NCI-H748 treated with DMSO at 0.1 percent for 48 hours (cell line): ENCODE results near the gene DPM2.
A peak's percentile ranks its signal among the peaks of the same experiment; 100 is the strongest.

Experiments
- DNase-seq: peaks from one replicate; lab custom pipeline; 2025; lab: John Stamatoyannopoulos, UW

Gene DPM2

DNA sequence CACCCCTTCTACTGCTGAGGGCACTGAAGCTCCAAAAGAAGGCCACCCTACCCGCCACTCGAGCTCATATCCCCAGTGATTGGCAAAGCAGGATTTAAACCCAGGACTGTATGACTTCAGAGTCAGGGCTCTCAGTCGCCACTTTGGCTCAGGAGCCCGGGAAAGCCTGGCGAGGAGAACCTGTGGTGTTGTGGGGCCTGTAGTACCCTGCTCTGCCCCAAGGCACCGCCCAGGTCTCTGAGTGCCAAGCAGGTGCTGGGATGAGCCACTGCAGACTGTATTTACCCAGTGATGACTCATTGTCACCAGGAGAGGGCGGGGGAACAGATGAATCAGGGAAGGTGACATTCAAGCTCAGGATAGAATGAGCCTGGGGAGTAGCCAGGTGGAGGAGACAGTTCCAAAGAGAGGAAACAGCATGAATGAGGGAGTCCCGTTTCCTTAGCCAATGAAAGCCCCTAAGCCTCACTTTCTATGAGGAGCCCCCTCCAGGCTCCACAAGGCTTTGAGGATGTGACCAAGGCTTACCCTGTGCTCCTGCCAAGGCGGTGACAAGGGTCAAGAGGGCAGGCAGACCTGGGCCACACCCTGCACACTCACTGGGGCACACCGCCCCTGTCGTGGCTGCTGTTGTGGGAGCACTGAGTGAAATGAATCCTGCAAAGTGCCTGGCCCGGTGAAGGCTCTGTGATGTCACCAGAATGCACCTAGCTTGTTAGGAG is 17.8 kb upstream of the DPM2 start:
- DNase-seq: peak; percentile 91

DNA sequence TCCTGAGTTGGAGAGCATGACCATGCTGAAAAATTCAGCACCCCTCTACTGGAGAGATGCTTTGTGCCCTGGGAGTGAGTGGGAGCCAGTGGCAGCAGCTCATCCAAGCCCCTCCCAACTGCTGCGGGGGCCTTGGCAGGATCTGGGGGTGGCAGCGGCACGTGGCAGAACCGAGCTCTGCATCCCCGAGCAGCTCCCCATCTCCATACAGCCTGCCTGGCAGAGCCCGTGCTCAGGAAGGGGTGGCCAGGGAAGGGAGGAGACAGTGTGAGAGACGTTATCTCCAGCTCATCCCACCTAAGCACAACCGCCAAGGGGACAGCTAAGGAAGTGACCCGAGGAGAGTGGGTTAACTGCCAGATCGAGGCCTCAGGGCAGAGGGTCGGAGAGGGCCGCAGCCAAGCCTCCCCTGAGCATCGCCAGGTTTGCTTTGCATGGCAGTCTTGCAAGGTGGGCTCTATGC is 17.2 kb upstream of the DPM2 start:
- no peak for DNase-seq

DNA sequence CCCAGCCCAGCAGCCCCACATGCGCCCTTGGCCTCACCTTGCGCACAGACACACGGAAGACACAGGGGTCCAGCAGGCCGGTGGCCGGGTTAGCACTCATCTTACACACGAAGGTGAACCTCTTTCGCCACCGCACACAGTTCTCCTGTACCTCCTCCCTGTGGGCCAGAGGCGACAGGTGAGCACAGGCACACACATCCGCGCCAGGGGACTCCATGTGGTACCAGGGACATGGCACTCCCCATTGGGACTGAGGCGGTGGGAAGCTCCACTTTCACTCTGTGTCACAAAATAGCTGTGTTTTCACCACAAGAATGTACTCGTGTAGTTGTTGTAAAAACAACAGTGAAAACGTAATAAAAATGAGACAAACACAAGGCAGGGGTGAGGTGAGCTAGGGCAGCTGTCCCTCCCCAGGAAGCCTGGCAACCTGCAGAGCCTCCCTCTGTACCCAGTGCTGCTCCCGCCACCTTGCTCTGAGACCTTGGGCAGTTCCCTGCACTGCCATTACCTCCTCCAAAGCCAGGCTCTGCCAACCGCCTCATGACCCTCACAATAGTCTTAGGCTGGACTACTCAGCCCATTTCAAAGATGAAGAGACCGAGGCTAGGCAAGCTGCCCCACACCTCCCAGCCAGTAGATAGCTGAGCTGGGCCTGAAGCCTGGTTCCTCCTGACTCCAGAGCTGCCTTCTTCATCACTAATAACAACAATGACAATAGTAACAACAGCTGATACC is 16.3 kb upstream of the DPM2 start:
- DNase-seq: no peak

DNA sequence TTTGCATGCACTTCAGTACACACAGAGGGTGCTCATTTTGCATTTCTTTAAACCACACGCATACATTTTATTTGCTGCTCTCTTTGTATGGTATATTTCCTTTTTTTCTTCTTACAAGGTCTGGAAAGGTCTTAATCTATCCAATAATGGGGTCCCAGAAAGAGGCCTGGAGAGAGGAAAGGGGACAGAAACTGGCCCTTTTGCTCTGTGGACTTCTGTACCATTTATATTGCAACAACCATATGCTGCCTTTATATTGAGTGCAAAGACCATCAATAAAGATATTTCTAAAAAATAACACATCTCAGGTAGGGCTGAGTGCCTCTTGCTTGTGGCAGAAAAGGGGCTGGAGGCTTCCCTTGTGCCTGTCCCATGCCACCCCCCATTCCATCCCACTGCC is 15.5 kb upstream of the DPM2 start:
- DNase-seq: no peak

DNA sequence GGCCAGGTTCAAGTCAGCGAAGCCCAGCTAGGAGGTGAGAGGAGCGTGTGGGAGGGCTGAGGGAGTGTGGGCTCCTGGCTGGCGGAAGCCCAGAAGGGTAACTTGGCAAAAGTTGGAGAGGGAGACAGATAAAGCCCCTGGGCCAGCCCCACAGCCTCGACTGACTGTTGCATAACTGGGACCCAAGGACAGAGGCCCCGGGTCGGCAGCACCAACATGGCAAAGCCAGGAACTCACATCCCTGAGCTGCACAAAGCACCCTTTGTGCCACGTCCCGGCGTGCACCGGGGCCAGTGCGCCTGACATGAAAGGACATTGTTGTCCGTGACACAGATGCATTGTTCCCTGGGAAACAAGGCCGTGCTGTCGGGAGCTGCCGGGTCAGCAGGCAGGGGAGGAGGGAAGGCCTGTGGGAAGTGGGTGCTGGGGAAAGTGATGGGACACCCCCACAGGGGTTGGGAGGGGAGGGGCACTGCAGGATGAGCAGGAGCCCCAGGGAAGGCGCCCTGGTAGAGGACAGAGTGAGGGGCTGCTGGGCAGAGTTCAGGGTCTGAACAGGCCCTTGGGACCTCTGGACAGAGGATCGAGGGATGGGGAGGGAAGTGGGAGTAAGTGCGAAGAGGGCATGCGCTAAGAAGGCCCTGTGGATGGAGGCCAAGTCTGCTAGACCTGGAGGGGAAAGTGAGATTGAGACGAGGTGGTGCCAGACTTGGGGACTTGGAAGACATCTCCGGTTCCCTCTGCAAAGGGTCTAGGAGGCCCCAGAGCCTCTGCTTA is 13.0 kb upstream of the DPM2 start:
- no peak for DNase-seq

DNA sequence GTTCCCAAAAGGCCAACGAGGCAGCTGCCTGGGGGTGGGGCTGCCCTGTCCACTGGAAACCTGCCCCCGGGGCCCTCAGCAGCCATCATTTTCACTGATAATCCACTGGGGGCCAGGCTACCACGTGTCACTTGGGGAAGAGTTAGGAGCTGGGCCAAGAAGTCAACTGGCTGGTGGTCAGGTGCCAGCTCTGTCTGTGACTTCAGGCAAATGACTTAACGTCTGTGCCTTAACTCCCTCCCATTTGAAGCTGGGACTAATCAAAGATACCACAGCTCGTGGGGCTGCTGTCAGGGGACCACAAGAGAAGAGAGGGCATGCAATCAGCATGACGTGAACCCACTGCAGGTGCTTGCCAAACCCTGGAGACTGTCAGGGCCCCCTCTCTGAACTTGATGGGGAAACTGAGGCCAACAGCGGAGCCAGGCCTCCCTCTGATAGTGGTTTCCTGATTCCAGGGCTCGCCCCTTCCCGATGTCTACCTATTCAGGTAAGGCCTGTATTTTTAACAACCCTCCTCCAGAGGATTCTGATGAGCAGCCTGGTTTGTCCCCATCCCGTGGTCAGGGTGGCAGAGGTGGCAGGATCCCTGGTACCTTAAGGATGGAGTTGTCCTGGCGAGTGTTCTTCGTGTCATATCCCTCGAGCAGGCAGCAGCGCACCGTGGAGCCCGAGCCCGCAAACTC is 12.3 kb upstream of the DPM2 start:
- DNase-seq: no peak

DNA sequence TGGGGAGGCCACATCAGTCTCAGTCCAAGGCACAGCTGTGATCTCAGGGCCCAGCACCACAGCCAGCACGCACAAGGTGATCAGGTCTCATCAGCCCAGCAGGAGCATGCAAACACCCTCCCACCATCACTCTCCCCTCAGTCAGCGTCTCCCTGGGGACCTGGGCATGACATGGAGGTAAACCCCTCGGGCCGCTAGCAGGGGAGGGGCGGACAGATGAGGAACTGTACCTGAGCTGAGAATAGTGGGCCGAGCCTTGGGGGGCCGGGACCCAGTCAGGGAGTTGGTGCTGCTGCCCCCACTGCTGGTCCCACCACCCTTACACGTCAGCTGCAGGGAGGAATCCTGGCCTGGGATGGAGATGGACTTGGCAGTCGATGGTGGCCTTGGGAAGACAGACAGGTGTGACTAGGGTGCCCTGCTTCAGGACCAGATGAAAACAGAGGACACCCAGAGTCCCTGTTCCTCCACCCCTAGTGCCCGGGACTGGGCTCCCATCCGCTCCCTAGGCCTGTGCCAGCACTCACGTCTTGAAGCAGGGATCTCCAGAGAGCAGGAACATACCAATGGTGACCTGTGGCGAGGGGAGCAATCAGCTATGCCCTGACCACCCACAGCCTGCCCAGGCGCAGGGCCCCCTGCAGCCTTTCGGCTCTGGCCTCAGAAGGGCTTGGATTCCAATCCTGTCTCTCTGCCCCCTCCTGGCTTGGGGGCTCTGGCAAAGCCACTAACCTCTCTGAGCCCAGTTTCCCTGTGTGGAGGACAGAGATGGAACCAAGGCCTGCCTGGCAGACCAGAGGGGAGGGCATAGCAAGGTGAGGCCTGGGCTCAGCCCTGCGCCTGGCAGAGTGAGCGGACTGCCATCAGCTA is 10.4 kb upstream of the DPM2 start:
- DNase-seq: no peak

DNA sequence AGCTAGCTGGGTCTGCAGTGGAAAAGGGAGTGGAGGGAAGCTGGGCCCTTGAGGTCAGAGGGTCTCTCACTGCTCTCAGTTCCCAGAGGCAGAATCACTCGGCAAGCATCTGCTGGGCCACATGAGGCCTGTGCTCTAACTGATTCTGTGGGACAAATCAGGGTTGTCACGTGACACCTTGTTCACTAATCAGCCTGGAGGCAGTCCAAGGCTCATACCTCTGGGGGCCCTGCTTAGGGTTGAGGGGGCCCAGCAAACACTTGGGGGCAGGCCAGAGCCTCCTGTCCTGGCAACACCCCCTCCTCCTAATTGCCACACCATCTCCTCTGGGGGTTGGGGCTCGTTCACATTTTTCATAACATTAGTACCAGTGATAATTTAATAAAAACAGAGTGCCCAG is 9.1 kb upstream of the DPM2 start:
- no peak for DNase-seq

DNA sequence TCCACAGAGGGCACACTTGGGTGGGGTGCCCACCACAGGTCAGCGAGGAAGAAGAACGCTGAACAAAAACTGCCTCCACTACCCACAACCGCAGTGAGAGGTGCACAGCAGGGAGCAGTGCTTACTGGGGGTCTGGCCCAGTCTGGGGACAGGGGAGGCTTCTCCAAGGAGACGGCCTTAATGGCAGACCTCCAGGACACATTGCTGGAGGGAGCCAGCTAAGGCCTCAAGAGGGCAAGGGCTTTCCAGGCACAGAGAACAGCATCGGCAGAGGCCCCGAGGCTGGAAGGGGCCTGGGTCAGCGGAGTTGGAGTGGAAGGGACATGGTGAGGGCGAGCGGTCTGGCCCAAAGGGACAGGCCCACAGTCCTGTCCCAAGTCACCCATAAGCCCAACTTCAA is 8.3 kb upstream of the DPM2 start:
- DNase-seq: no peak

DNA sequence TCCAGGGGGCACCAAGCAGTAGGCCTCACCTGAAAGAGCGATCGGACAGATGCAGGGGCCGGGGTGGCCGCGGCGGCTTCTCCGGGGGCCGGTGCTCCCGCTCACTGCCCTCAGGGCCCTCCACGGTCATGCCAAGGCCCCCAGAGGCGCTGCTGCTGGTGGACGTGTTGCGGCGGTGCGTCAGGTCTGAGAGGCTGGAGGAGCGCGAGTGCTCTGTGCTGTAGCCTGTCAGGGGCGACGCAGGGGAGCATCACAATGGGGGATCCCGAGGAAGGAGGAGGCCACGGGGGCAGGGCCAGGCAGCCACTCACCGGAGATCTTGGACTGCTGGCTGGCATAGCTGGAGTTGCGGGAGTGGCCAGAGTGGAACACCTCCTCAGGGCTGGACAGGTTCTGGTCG is 7.7 kb upstream of the DPM2 start:
- DNase-seq: no peak

DNA sequence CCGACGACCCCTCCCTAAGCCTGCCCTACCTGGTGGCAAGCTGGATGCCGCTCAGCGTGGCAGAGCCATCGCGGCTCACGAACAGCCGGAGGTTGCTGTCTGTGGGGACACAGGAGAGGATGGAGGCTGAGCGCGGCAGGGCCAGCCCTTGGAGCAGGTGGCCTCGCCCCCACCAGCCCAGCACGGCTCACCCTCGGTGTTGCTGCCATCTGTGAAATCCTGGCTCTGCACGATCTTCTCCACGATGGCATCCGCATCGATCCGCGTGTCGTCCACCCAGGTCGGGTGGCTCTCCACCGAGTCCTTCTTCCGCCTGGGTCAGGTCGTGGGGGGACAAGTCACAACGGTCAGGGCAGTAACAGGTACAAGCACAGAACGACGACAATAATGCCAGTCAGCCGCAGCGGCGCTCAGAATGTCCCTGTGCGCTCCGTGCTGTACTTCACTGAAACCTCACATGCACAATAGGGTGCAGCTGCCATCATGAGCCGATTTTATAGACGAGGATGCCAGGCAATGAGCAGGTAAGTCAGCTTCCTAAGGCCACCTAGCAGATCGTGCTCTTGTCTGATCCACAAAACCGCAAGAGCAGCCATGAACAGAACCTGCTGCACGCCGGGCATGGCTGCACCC is 7.0 kb upstream of the DPM2 start:
- DNase-seq: no peak

DNA sequence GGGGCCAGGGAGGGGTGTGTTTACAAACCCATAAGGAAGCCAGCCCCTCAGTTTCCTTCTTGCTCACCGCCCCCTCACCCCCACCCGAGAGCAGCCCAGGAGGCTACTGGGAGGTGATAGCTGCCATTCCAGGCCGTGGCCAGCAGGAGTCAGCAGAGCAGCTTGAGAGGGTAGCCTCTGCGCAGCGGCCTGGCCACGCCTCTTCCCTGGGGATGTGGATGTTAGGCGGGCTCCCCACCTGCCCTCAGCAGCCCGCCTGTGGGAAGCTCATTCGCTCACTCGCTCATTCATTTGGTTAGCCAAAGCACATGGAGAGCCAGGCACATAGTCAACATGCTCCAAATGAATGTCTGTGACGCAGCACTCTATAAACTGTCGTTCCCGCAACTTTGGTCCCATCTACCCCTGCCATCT is 6.1 kb upstream of the DPM2 start:
- DNase-seq: peak; percentile 74

DNA sequence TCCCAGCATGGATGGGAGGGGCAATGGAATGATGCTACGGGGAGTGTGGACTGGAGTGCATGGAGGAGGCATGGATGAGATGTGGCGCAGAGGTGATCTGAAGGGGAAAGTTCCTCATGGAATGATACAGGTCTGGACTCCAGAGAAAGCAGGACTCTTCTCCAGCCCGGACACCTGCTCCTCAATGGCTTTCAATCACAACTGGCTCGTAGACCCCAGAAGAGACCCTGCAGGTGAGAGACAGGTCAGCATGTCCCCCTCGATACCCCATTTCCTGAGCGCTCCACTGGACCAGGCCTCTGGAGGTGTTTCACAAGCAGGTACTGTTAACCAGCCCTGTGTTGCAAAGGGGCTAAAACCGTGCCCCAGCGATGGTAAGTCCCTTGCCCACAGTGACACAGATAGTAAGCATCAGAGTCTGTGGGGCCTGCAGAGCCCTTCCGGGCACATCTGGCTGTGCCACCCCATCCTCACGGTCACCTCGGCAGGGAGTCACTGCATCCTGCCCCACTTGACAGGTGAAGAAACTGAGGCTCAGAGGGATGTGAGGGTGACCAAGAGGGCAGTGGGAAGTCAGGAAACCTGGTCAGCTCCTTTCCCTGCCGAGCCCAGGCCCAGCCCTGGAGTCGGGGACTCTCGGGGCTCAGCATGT is 5.5 kb upstream of the DPM2 start:
- DNase-seq: no peak

DNA sequence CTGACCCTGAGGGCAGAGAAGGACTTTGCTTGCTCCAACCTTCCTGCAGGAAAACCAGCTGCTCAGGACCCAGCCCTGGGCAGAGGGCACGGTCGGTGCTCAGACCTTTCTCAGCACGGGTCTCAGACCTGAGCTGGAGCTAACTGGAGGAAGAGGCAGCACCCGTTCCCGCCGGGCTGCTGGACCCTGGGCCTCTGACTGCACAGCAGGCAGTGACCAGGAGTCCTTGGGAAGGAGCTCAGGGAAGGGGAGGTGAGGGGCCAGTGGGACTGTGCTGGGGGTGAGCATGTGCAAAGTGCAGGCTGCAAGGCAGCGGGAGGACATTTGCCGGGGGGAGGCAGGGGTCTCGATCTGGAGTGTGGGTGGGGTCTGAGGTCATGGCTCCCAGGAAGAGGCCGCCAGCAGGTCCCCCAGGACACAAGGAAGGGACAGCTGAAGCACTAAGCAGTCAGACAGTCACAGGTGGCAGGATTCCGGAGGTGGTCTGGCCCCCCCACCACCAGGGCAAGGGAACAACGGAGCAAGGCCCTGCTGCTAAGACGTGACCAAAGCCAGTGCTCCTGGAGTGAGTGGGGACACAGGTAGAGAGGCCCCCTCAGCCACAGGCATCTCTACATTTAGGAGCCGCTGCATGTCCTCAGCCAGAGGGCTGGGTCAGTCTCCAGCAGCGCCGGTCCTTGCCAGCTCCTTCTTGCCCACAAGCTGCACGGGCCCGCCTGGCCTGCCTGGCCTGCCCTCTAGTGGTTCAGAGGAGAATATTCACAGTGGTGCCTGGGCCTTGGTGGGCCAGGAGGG is 4.8 kb upstream of the DPM2 start:
- DNase-seq: peak; percentile 6

DNA sequence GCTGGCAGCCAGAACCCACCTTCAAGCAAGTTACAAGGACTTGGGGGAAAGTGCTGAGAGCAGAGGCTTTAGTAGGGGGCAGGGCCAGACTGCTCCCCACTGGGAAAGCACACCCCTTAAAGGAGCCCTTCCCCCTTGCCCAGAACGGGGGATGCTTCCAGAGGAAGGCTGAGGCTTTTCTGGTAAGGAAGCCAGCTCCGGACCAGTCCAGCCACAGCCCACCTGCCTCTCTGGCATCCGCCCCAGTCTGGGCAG is 4.2 kb upstream of the DPM2 start:
- DNase-seq: no peak

DNA sequence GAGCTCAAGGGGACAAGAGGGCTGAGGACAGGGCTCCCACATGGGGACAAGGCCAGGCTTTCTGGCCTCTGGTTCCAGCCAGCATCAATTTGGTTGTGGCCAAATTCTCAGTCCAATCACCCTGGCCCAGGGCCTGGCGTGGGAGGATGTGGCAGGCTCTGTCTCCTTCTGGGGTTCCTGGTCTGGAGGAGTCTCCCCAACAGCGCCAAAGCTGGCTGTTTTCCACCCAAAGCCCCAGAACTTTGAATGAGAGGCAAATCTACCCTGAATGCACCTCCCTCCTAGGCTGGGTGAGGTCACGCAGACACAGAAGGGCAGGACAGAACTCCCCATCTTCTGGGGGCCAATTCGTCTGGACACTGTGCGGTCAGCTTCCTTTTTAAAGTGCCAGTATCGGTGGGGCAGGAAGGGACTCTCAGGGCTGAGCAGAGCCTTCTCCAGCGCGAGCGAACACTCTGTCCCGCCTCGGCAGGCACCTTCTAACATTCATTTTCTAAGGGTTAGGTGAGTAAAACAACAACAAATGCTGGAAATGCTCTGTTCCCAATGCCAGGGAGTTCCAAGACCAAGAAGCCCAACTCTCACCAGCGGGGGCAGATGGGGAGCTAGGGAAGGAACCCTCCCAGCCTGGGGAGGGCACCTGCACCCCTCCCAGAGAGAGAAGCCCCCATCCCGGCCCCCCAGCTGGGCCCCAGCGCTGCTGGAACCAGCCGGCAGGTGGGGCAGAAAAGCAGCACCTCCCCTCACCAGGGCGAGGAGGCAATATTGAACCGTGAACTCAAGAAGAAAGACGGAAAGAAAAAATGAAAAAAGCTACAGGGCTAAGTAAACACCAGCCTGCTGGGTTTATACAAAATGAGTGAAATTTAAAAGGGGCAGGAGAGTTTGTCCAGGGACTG is 3.7 kb upstream of the DPM2 start:
- DNase-seq: no peak

DNA sequence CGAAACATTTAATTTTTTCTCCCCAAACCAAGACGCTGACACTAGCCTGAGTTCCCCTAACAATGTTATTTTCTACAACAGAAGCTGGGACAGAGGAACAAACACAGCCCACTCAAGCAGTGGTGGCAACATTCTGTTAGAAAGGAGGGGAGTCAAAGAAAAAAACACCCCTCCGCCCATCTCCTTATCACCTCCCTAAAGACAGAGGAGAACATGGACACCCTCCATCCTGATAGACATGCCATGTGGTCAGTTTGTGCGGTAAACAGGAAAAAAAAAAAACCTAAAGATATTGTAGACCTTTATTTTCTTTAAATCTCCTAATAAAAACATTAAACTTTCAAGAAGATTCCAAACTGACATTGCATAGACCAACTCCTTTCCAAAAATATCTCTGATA is 2.9 kb upstream of the DPM2 start:
- DNase-seq: no peak

DNA sequence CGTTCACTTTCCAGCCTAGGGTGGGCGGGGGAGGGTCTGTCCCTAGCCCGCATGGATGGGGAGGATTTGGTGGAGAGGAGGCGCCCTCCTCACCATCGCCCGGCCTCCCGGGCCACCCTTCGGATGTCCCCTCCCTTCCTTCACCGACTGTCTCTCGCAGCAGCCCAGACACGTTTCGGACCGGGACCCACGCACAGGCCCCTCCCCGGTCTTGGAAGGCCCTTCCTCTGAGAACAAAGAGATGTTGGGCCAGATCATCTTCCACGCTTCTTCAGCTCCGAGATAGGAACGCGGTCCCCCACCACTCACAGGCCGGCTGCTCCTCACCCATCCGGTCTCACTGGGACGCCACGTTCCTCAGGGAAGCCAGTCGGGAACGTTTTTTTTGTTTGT is 640 bp upstream of the DPM2 start:
- DNase-seq: no peak

DNA sequence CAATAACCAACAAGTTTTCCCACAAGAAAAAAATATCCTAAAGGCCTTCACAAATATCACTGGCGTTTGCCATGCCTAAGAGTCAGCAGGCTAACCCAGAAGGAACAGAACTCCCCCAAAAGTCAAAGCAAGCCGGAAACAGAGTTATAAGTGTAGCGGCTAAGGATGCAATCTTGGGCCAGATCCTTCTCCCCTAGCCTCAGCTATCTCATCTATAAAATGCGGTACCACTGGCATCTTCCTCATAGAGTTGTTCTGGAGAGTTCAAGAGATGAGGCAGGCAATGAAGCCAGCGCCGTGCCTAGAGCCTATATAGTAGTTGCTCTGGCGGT is 632 bp downstream of the DPM2 start:
- DNase-seq: no peak
